ENCODE data around the gene YARS2.
A peak's percentile ranks its signal among the peaks of the same experiment; 100 is the strongest.
"Not testable (repeated sequence)": the region's sequence is repeated elsewhere in the genome, so short reads cannot be mapped to it uniquely, and the experiment has no call there.

YARS2 gene

GRCh38 chr12:32742133-32742532, 13.6 kb downstream of the YARS2 start:
- DNase-seq: no peak

- no peak for DNase-seq
Observed at GRCh38 chr12:32739279-32739678, 16.4 kb downstream of the YARS2 start.

DNA sequence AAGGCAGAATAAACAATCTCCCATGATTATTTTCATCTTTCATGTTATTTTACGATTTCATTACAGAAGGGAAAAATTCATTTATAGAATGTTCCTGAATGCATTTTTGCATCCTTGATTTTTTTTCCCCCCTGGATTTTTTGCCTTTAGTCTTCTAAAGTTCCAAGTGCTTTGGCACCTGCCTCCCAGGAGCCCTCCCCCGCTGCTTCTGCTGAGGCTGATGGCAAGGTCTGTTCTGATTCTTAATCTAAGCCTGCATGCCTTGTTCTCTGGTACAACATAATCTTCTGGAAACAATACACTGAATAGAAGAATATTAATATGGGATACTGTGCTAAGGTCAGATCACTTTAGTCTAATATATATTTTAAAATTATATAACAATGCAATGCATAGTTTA, 18.0 kb downstream of the YARS2 start:
- DNase-seq: no peak

DNA sequence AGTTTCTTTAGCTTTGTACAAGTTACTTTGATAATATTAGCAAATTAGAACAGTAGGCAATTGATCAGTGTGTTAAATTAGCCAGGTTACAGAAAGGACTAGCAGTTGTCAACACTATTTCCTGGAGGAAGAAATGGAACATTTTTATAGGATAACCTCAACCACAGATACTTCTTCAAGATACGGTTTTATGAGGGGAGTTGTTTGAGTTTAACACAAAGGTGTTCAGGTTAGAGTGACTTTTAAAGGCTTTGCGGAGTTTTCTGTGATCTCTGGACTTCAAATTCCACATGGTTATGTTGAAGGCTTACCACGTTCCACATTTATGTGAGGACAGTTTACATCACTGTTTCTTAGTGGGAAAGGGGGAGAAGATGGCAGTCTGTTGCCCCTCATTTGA, 19.3 kb downstream of the YARS2 start:
- DNase-seq: no peak

- no peak for DNase-seq
Observed at GRCh38 chr12:32734952-32735351, 20.7 kb downstream of the YARS2 start.

- DNase-seq: no peak
Observed at GRCh38 chr12:32727237-32727636, 28.5 kb downstream of the YARS2 start.

- DNase-seq: no peak
Observed at GRCh38 chr12:32726286-32726685, 29.4 kb downstream of the YARS2 start.

DNA sequence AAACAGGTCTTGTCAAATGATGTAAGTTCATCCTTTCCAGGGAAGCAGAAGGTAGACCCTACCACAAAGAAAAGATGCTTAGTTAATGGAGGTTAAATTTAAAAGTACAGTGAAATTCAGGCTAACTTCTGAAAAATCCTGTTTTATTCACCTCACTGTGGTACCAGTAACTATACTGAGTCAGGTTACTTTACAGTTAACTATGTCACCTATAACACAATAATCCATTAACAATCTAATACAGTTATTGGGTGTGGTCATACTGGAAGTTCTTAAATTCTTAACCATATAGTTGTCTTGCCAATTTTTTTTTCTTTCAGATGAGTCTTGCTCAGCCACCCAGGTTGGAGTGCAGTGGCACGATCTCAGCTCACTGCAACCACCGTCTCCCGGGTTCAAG, 30.4 kb downstream of the YARS2 start:
- not testable (repeated sequence) for DNase-seq

- DNase-seq: no peak
Observed at GRCh38 chr12:32718926-32719325, 36.8 kb downstream of the YARS2 start.

- DNase-seq: no peak
Observed at GRCh38 chr12:32714772-32715171, 40.9 kb downstream of the YARS2 start.

DNA sequence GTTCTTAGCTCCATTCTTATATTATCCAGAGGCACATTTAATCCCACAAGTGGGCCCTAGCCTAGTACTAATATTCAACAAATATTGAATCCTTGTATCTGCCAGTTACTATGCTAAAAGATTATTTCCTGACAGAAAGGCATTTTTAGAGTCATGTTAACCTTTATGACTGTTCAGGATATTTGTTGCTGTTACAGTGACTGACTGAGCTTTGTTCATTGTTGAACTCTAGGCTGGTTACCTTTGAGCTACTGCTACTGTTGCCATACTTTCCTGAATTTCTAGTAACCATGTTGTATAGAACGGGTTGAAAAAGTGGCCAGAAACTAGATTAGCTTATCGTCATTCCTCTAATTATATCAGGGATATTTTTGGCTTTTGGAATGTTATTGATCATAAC, 46.8 kb downstream of the YARS2 start:
- DNase-seq: no peak

DNA sequence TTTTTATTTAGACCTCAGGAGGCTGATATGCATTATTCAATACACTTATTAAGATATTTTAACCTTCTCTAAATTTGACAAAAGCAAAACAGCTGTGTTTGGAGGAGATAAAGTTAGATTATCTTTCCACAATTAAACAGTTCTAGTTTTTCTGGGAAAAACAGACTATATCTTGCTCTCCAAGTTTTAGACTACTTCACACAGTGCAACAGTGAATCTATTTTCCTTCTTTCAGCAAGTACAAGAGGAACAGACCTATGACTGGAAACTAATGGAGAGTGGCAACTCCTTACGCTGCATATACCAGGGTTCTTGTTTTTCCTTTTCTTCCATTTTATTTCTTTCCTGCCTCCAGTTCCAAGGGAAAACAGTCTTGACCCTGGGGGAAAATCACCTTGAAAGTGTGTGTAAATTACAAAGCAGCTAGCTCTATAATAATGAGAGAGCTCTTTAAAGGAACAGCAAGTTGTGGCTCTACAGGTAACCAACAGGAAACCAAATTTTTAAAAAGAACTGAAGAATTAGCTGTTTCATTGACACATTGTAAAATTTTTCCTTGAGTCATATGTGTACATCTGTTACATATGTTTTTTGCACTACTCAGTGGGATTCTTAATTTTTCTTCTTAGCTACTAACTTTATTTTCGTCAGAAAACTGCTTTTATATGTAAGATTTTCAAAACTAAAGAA, 49.2 kb downstream of the YARS2 start:
- peak; percentile 5 for DNase-seq

- DNase-seq: no peak
Observed at GRCh38 chr12:32705783-32706182, 49.9 kb downstream of the YARS2 start.

DNA sequence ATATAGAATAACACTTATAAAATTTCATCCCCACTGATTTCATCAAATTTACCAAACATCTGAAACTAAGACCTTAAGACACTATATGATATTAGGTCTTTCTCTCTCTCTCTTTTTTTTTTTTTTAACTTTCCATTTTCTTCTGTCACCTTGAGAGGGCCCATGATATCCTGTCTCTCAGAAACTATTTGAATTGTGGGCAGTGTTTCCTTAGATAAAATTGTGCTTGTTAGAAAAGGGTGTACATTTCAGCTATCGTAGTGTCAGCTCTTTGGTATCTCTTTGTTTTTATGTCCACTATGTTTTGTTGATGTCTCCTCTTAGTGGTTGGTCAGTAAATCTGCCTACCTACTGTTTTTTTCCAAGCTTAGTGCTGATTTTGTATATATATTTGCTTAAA, 52.8 kb downstream of the YARS2 start:
- no peak for DNase-seq

DNA sequence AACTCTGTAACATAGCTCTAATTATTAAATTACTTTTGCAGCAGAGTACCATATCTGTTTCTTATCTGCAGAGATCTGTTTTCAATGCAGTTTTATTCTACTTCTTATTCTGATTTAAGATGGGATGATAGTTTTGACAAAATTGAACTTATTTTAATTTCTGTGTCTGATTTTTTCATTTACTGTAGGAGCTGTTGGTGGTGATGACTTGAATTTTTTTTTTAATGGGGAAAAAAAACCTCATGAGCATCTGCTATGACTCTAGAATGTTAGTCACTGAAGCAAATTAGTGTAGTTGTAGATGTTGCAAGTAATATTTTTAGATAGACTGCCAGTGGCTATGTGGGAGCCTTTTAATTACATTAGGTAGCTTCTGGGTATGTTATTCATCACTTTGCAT, 53.2 kb downstream of the YARS2 start:
- DNase-seq: no peak

DNA sequence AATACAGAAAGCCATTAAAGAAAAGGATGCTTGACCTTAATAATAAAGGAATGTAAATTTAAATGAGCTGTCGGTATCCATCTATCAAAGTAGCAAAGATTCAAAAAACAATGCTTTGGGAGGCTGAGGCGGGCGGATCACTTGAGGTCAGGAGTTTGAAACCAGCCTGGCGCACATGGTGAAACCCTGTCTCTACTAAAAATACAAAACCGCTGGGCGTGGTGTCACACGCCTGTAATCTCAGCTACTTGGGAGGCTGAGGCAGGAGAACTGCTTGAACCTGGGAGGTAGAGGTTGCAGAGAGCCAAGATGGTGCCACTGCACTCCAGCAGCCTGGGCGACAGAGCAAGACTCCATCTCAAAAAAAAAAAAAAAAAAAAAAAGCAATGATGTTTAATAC, 56.3 kb downstream of the YARS2 start:
- DNase-seq: not testable (repeated sequence)

GRCh38 chr12:32698285-32698684, 57.4 kb downstream of the YARS2 start:
- DNase-seq: no peak

DNA sequence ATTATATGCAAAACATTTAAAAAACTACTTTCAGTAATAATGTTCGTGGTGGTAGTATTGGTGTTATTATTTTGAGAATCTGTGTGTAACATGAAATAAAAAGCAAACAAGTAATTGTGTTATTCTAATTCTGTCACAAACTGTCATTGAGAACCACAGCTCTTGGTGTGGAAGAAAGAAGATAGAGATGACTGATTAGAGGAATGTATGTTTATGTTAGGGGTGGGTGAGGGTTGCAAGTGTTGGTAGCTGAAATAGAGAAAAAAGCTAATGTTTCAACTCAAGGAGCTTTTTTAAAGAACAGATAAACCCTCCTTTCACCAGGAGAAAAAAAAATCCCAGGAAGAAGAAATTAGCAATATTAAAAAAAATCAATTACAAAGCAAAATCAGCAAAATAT, 58.3 kb downstream of the YARS2 start:
- DNase-seq: no peak
